ENCODE measurements around the gene NPAS2.

NPAS2 gene

DNA sequence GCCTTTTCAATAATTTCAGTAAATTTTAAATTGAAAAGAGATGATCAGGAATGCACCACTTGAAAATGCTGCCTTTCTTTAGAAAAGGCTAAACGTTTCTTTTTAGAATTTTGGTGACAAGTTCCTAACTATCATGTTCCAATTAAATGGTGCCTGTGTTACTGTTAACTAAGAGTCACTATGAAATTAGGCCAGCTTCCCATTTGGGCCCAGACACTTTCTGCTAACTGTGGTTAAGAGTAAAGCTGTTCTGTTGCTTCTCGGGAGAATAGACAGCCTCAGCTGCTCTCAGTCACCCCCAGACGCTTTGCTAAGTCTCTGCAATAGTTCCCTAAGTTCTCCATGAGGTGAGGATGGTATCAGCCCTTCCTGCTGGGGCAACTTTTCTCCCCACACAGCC, 90.2 kb downstream of the NPAS2 start:
- DNase-seq: no peak

DNA sequence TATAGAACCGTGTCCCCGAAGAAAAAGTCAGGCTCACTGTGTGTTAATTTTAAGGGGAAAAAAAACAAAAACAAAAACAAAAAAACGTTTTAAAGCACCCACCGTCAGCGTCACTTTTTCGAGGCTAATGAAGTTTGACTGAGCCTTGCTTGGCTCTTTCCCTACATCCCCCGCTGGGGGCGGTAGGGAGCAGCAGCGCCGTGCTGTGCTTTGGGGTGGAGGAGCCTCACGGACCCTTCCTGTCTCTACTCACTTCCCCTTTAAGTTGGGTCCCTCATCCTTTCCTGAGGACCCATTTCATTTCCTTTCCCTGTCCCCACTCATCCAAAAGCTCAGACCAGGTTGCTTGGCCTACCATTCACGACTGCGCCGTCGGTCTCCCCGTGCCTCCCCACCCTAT, 99.4 kb downstream of the NPAS2 start:
- no peak for DNase-seq

DNA sequence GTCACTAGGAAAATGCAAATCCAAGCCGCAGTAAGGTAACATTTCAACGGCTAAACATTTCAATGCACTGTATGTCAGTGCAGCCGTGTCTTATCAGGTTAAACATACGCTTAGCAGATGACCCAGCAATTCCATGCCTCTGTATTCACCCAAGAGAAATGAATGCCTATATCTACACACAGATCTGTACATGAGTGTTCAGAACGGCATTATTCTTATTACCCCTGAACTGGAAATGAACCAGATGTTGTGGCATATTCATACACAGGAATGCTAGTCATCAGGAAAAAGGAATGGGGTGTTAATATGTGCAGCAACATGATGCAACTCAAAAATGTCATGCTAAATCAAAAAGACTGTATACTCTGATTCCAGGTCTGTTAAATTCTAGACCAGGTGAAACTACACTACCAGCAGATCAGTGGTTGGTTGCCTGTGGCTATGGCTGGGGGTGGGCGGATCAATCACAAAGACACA, 101.8 kb downstream of the NPAS2 start:
- DNase-seq: peak; percentile 74 to 76

DNA sequence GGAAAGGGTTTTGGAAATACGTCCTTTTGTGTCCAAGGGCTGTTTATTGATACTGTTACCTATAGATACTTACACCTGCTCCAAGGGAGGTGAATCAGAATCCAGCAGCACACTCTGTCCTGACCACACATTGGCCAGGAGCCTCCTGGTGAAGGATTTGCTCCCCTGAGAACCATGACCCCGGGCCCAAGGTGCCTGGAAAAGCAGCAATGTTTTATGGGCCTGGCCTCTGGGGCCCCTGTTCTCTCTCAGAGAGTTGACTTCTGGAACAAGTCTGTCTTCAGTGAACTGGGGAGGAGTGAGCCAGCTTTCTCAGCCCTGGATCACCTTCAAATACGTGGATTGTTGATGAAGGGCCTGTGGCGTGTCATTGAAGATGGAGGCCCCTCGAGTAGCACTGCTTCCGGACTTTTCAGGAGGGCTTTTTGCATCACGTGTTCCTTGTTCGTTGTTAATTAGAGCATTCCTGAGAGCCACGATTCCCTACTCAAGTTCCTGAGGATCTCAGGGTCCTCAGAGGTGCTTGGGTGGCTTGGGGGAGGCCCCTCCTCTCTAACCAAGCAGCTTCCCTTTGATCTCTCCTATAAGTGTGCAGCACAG, 103.6 kb downstream of the NPAS2 start:
- no peak for DNase-seq

DNA sequence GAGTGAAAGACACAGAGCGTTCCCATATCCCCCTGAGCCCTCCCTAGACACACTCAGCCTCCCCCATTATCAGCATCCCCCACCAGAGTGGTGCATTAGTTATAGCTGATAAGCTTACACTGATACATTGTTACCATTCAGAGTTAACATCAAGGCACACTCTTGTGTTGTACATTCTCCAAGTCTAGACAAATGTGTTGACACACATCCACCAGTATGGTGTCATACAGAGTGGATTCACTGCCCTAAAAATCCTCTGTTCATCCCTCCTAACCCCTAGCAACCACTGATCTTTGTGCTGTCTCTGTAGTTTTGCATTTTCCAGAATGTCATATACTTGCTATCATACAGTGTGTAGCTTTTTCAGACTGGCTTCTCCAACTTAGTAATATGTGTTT, 104.2 kb downstream of the NPAS2 start:
- DNase-seq: no peak

DNA sequence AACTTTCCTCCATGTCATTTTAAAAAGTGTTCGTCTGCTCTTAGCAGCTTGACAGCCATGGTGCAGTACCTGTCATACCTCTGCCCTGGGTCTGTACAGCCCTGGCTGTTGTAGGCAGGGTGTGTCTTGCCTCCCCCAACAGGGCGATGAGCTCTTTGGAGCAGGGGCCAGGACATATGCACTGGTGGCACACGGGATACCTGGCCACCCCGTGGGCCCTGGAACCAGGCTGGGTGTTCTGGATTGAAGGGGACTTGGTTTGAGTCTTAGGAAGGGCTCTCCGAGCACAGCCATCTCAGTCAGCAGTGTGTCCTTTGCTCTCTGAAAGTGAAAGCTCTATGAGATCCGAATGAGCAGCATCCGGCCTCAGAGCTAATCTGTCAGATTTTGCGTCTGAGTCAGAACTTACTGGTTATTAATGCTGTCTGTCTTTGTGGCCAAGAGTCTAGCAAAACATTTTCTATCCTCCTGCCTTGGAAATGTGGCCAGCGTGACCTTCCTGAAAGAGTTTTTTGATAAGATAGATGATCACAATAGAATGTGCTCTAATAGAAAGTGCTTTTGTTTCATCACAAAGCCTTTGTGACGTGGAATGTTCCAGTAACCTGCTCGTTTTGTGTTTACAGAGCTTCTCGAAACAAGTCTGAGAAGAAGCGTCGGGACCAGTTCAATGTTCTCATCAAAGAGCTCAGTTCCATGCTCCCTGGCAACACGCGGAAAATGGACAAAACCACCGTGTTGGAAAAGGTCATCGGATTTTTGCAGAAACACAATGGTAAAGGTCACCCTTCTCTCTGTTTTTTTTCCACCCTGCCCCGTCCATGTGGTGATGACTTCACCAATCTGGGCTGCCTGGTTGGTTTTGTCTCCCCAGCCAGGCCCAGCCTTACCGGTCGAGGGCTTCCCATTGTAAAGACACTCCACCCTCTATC, 104.8 kb downstream of the NPAS2 start:
- DNase-seq: no peak

DNA sequence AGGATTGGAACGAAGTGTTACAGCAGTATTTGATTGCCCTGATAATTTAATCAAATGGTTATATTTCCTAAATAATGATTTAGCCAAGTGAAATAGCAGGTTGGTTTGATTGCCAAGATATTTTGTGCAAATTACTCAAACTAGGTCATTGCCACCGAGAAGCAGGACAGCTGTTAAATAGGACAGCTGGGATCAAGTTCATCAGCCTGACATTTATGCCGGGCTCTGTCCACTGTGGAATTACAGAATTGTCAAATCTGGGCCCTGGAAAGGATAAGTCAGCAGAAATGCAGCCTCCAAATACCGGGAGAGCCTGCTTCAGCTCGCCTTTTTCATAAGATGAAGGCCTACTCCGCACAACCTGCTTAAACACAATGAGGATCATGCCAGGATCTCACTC, 108.3 kb downstream of the NPAS2 start:
- DNase-seq: no peak

DNA sequence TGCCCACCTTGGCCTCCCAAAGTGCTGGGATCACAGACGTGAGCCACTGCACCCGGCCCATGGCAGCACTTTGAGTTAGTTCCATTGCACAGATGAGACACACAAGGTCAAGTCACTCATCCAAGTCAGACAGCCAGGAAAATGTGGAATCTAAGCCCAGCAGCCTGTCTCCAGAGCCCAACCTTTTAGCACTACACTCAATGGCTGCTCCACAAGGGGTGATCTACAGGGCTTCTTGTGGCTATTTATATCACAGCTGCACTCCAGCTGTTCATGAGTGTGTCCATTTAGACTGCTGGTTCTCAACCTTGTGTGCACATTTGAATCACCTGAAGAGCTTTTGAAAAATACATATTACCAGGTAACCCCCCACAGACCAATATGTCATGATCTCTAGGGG, 109.2 kb downstream of the NPAS2 start:
- DNase-seq: no peak

DNA sequence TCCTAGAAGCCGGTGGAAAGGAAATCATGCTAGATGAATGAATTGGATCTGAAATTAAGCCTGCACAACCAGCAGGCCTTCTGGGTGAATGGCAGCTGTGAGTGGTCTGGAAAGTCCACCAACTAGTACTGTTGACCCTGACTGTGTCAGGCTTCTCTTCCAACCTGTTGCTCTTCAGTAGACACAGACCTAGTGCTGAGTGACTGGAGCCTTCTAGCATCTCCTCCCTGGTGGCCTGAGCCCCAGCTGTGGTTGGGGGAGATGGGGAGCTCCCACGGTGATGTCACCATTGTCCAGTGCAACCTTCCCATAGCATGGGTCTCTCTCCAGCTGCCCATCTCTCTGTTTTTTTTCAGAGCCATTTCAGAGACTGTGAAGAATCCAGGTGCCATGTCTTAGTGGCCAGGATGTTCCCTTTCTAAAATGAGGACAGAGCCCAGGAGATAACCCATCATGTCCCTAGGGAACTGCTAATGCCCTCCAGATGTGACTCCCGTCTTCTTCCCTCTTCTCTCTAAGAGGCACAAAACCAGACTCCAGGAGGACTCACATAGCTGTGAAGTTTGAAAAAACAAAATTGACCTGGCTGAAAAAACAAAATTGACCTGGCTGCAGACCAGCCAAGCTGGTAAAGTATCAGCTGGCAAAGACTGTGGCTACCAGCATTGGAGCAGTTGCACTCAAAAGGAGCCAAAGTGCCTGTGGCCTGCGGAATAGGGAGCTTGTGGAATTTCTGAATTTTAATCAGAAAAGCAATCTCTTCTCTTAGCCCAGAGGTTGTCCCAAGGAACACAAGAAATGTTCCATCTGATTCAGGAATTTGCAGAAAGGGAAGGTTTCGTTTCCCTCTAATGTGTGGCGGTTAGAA, 114.8 kb downstream of the NPAS2 start:
- no peak for DNase-seq

DNA sequence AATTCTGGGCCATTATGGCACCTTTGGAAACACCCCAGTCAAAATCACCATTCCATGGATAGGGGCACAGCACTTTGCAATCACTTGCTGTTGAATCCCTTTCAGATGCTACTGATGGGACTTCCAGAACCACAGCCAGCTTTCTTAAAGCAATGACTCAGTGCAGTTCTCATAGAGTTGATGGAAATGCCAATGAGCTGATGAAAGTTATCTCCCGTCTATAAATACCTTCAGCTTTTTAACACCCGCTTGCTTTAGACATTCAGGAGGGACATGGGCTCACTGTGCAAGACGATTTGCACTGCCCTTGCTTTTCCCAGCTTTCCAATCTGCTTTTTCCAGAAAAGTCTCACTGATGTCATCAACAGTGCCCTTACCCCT, 115.4 kb downstream of the NPAS2 start:
- DNase-seq: no peak

DNA sequence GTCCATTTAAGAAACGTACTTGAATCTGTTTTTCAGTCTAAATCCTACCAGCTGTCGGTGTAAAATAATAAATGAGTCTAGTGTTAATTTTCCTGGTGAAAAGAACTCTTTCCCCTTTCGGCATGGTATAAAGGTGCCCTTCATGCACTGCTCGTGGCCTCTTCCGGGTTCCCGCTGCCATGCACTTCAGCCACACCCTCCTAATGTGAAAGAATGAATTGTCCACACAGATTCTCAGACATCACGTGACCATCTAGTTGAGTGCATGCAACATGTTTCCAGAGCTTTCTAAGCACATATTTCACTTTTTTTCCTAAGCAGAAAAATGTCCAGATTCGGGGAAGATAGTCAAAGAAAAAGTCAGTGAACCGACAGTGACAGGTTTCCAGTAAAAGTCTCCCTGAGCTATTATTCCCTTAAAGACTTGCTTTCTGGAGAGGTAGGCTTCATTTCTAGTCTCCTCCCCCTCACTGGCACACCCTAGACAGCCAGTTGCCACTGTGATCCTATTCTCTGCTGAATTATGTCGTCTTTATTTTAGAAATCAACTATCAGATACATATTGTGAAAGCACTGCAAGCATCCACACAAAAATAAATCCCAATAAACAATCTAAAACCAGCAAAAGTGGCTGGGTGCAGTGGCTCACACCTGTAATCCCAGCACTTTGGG, 116.3 kb downstream of the NPAS2 start:
- no peak for DNase-seq

DNA sequence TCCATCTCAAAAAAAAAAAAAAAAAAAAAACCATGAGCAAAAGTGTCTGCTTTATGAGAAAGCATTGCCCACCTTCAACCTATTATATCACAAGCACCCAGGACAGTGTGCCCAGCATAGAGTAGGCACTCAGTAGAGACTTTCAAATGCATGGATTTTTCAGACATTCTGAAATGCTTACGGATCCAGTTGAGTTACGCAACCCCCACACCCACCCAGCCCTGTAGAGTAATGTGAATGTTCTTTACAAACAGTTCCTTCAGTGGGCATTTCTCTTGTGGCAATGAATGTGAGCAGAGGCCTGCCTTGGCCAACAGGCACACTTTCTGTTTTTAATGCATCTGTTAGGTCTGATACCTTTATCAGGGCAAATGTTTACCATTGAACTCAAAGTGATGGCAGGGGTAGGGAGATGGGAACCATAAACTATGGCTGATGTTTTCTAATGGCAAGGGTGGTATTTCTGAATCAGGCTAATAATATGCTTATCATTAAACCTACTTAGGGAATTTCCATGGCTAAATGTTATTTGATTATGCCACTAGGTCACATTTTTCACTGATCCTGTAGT, 117.1 kb downstream of the NPAS2 start:
- DNase-seq: no peak

DNA sequence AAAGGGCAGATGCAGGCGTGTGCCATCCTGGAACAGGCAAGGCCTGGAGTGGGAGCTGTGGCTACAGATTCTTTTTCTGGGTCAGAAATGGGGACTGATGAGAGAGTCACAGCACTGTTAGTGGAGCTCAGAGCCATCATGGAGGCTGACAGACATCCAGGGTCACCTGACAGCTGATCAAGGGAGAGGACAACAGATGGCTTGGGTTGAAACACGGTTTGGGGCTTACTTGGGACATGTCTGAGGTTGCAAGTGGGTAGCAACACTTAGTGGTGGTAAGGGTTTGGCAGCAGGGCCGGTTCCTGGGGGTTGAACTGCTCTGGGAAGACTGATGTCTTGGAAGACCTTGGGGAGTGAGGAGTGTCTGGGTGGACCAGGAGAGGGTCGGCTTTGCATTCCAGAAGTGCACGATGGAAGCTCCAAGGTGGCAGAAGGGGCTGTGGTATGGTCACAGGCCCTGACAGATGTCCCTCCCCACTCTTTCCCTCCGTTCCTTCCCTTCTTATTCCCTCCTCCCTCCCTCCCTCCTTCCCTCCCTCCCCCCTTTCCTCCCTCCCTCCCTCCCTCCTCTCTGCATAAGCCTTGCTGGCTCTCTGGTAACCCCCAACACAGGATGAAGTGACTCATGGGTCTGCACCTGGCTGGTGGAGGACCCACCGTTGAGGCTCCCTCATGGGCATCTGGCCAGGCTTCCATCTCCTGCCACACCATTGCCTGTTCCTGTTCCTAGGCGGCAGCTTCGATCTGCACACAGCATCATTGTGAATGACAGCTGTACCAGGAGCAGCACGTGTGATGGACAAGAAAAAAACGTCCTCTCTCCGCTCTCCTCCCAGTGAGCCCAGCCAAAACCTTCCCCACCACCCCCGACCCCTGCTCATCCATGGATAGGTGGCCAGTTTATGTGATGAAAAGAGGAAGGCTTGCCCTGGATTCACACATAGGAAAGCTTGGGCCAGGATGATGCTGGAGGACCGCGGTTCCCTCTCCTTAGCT, 118.4 kb downstream of the NPAS2 start:
- DNase-seq: no peak

DNA sequence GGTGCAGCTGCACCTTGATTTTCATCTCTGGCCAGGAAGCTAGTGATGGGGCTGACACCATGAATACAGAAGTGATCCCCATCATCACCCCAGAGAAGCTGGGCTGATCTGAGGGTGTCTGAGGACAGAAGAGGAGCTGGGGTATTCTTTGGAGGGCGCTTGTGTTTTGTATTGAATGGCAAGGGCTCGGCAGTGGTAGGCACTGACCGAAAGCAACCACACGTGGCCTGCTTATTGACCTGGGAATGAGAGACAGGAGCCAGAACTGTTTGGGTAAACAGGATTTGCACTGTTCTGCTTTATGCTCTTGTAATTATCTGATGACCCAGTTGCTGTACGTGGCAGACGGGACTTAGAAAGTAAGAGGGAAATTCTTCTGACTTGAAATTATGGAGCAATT, 119.5 kb downstream of the NPAS2 start:
- DNase-seq: no peak

DNA sequence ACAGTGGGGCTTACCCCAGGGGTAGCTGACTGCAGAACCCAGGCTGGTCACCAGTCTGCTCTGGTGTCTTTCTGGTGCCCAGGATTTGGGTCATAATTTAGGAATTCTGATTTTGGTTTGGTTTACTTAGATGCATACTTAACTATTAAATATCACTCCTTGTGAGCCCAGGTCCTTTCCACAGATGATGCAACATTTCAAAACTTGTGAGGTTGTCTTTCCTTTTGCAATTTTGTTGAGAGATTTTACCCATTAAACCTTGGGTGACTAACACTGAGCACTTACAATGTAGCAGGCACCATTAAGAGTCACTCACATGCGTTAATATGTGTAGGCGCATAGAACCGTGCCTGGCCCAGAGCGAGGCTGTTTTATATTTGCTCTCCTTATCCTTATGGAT, 120.3 kb downstream of the NPAS2 start:
- DNase-seq: no peak

DNA sequence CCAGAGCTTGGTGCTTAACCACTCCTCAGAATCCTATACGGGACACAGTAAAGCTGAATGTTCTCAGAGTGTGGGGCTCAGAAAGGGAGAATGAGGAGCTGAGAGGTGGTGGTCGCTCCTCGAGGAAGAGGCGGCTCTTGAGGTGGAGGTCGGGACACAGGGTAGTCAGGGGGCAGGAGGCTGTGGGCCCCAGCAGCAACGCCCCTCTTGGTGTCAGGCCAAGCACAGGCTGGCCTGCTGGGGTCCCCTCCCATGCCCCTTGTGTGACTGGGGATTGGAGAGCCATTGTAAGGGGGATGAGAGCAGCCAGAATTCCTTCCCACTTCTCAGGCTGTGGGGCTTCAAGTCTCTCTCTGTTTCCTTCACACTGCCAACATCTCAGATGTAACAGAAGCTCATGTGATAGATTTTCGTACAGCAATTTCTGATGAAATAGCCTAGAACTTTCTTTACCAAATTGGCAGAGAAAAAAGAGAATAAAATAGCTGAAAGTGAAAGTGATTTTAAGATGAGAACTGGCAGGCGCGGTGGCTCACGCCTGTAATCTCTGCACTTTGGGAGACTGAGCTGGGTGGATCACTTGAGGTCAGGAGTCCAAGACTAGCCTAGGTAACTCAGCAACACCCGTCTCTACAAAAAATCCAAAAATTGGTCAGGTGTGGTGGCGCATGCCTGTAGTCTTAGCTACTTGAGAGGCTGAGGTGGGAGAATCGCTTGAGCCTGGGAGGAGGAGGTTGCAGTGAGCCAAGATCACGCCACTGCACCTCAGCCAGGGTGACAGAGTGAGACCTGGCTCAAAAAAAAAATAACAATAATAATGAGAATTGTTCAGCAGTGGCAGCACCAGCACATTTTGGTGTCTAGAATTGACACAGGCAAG, 121.1 kb downstream of the NPAS2 start:
- DNase-seq: no peak

DNA sequence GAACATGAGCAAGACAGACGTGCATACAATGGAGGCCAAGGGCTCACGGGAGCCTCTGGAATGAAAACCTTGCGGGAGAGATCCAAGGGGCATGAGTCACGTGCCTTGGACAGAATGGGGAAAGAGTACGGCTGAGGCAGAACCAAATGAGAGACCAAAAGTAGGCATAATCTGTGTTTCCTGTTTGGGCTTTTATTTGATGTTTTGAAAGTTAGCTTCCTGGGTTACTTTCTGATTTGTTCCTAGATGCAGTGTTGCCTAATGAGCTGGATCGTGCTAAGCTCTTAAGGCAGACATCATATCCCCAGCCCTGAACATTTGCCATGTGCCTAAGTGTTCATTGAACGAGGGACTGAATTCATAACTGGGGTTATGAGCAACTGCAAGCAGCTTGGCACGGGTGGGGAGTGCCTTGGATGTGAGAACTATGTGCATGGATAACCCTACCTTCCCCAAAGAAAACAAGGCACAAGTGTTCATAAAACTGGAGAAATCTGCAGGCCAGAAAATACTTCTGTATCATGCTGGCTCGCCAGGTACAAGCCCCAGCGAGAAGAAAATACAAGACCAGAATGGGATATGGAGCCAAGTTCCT, 121.8 kb downstream of the NPAS2 start:
- DNase-seq: no peak

DNA sequence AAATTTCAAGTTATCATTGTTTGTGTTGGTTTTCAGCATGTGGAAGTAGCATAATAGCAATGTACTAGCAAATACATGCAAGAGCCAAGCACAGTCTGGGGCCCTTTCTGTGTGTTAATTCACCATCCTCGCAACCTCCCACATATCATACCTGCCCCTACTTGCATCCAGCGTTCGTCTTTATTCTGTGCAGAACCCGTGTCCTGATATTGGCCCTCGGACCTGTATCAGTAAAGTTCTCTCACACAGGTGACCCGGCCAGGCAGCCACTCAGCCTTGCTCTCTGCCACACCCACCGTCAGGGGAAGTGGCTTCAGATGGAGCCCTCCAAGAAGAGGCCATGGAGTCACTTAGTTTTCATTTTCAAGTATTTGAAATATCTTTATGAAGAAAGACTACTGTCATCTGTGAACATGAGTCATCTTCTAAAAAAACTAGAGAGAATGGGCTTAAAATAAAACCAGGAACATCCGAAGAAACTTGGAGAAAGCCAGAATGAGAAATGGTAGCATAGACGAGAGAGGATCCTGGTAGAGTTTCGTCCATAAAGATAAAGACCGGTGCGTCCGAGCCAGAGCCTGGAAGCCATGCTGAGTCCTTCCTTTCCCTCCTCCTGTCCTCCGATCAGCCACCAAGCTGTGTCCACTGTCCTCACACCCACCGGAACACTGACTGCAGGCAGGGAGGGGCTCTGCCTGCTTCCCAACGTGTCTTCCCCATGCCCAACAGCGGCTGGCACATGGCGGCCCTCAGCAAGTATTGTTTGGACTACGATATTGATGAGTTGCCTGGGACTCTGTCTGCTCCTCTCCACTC, 124.9 kb downstream of the NPAS2 start:
- DNase-seq: no peak

DNA sequence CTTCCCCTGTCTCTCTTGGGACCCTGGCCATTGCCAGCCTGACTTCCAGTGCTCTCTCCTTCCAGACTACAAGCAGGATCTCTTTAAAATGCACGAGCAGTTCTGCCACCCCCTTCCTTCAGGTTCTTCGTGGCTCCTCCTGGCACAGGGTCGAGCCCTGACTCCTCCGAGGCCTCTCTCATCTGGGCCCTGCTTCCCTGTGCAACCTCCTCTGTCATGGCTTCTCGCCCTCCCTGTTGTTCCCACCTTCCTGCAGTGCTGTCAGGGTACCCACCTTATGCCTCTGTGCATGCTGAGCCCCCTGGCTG, 125.4 kb downstream of the NPAS2 start:
- no peak for DNase-seq
